NCI-H2227 (cell line): ENCODE measurements around the gene IFI16.
A peak's percentile ranks its signal among the peaks of the same experiment; 100 is the strongest.
"Not testable (repeated sequence)": the region's sequence is repeated elsewhere in the genome, so short reads cannot be mapped to it uniquely, and the experiment has no call there.

ENCODE experiments used
- DNase-seq: peaks from one replicate; lab custom pipeline; 2025; ENCODE audit not compliant: unreplicated experiment; lab: John Stamatoyannopoulos, UW

The IFI16 gene

DNA sequence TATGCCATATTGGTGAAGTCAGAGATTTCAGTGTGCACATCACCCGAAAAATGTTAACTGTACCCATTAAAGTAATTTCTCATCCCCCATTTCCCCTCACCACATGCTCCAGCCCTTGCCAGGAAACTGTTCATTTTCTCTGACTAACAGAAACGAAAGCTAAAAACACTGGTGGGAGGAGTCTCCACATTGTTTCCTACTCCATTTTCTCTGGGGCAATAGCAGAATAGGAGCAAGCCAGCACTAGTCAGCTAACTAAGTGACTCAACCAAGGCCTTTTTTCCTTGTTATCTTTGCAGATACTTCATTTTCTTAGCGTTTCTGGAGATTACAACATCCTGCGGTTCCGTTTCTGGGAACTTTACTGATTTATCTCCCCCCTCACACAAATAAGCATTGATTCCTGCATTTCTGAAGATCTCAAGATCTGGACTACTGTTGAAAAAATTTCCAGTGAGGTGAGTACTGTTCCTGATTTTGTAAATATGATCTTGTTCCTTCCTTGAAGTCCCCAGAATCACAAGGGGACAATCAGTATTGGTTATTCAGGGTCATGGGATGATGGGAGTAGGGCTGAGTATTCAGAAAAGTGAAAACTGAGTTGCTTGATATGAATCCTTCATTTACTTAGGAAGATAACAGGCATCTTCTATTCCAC is at the start of gene IFI16:
Gene IFI16, plus strand, starts transcription at position 204 of the 658 bp plus-strand sequence. CDS start 4,774 bp downstream, outside the sequence.
- peak; percentile 2 for DNase-seq

DNA sequence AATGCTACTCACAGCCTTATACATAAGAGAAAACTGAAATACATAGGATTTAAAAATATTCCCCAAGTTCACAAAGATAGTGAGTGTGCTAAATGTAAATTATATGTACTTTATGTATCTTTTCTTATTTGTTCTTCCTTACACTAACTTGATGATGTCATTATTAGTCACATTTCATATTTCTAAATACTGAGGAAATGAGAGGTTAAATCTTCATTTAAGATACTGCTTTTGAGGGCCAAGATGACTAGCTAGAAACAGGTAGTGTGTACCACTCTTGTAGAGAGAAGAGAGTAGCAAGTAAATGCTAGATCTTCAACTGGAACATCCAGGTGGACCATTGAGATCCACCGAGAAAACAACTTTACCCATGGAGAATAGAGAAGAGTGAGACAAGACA is 48.5 kb upstream of the IFI16 start:
- no peak for DNase-seq

DNA sequence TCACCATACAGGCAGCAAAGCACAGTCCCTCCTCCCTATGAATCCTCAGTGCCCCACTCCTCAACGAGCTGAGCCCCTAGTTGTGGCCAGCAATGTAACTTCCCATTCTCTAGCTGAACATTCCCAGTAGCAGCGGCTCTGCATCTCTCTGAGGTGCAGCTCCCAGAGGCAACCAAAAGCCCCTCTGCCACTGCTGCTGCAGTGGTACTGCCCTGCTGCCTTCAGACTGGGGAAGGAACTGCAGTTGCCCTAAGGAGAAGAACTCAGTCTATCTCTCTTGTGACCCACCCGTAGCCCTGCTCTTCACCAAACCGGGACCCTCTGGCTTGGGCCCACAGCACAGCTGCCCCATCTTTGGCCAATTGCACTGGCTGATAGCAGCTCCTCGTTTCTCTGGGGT is 46.7 kb upstream of the IFI16 start:
- no peak for DNase-seq

DNA sequence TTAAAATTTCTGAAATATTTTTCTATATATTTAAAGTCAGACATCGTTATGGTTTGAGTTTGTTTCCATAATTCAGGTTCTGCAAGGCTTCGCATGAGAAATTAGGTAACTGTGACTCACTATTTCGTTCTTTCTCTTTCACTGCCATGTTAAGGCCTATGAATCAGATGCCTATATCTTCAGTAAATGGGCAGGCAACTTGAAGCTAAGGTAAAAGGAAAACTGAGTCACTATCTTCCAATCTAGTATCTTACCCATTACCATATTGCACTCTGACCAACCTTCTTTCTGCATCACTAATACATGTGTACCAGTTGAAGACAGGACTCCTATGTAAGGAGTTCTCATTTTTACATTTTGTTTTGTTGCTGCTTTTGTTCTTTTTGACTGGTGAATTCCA is 40.5 kb upstream of the IFI16 start:
- DNase-seq = no peak

DNA sequence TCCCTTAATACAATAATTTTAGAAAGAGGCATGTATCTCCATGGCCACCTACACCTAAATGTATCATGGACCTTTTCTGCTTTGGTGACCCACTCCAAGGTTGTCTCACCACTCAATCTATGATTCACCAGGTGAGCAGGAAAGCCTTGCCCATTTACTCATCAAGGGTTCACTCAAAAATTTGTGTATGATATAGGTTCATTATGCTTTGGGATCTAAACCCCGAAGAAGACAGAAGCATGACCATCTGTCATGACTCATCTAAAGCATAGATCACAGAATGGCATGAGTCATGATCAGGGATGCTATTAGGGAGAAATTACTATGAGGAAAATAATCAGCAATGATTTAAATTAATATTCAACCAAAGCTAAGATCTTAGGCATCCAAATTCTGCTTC is 39.9 kb upstream of the IFI16 start:
- DNase-seq = no peak

DNA sequence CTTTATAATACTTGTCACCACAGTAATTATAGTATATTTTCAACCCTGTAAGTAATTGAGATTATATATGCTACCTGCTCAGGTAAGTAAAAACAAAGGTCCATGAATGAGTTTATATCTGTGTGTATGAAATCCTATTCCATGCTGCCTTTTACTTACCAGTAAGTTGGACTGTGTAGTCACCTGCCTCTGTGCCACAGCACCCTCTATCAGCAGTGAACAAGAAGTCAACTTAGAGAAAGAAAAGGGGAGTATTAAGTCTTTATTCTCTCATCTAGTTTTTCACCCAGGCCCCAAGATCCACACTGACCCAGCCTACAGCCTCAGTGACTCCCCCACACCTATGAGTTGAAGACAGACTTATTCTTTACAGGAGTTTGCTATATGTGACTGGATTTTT is 36.9 kb upstream of the IFI16 start:
- DNase-seq = no peak

DNA sequence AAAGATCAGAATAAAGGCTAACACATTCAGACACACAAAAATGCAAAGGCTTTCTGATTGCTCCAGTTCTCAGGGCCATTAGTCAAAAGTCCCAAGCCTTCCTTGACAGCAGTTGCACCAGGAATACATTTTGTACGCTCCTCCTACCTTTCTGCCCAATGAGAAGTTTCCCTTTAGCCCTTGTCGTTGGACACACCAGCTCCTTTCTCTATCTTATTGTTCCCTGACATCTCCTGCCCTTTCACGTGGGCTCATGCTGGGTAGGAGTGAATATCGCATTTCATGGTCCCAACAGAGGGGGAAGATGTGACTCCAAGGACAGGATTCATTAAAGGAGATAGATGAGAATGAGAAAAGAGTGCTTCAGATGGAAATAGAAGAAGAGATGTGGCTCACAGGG is 33.5 kb upstream of the IFI16 start:
- no peak for DNase-seq

DNA sequence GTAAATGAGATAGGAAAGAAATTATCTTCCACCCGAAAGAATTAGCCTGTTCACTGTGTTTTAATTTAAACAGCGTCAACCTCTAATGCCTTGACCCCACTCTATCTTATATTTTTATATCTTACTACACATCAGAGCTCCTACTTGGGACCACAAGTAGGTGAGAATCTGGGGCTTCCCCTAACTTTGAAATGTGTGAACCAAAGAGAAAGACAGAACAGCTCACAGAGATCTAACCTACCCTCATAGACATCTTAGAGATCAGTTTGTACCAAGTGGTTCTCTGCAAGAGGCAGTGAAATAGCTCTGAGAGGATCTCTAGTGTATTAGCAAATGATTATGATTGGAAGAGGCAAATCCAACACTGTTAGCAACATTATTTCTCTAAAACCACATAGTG is 31.0 kb upstream of the IFI16 start:
- DNase-seq = no peak

DNA sequence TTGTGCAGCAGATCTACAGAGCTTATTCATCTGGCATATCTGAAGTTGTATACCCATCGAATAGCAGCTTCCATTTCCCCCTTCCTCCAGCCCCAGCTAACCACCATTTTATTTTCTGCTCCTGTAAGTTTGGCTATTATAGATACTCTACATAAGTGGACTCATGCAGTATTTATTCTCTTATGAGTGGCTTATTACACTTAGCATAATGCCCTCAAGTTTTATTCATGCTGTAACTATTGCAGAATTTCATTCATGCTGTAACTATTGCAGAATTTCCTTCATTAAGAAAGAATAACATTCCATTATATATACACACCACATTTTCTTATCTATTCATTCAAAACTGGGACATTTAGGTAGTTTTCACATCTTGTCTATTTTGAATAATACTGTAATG is 30.5 kb upstream of the IFI16 start:
- DNase-seq = no peak

DNA sequence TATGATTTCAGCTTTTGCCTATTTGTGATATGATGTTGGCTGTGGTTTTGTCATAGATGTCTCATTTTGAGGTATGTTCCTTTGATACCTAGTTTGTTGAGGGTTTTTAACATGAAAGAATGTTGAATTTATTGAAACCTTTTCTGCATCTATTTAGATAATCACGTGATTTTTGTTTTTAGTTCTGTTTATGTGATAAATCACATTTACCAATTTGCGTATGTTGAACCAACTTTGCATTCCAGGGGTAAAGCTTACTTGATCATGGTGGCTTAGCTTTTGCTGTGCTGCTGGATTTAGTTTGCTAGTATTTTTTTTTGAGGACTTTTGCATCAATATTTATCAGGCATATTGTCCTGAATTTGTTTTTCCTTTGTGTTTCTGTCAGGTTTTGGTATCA is 26.5 kb upstream of the IFI16 start:
- DNase-seq = no peak

DNA sequence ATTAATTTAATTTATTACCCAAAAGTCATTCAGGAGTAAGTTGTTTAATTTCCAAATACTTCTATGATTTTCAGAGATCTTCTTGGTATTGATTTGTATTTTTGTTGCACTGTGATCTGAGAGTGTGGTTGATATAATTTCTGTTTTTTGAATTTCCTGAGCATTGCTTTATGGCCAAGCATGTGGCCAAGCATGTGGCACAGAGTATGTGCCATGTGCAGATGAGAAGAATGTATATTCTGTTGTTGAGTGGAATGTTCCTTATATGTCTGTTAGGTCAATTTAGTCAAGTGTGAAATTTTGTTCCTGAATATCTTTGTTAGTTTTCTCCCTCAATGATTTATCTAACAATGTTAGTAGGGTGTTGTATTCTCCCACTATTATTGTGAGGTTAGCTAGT is 25.3 kb upstream of the IFI16 start:
- DNase-seq = no peak

DNA sequence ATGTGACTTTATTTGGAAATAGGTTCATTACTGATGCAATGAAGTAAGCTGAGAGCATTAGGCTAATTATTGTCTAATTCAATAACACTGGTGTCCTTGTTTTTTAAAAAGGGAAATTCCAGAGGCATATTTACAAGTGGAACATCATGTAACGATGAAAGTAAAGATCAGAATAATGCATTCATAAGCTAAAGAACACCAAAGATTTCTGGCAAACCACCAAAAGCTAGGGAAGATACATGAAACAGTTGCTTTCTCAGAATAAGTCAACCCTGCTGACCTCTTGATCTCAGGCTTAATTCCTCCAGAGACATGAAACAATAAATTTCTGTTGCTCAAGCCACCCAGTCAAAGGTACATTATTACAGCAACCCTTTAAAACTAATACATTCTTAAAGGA is 20.3 kb upstream of the IFI16 start:
- no peak for DNase-seq

DNA sequence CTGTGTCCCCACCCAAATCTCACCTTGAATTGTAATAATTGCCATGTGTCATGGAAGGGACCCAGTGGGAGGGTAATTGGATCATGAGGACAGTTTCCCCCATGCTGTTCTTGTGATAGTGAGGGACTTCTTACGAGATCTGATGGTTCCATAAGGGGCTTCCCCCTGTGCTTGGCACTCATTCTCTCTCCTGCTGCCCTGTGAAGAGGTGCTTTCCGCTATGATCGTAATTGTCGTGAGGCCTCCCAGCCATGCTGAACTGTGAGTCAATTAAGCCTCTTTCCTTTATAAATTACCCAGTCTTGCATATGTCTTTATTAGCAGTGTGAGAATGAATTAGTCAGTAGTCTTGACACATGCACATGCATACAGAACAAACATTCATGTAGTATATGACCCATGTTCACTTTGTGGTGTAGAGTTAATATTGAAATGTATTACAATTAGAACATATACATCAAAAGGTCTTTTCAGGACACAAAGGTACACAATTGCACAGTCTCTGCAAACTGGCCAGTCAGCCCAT is 16.9 kb upstream of the IFI16 start:
- no peak for DNase-seq

DNA sequence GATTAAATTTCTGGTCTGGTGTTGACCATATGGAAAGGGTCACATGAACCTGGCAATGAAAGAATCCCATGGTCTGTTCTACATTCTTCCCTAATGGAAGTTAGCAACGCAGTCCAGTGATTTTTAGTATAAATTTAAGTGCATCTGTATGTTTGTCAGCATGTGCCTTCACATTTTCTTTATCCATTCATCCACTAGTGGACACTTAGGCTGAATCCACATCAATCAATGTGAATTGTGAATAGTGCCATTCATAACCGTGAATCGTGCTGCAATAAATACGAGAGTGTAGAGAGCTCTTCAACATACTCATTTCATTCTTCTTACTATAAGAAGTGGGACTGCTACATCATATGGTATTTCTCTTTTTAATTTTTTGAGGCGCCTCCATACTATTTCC is 12.7 kb upstream of the IFI16 start:
- no peak for DNase-seq

DNA sequence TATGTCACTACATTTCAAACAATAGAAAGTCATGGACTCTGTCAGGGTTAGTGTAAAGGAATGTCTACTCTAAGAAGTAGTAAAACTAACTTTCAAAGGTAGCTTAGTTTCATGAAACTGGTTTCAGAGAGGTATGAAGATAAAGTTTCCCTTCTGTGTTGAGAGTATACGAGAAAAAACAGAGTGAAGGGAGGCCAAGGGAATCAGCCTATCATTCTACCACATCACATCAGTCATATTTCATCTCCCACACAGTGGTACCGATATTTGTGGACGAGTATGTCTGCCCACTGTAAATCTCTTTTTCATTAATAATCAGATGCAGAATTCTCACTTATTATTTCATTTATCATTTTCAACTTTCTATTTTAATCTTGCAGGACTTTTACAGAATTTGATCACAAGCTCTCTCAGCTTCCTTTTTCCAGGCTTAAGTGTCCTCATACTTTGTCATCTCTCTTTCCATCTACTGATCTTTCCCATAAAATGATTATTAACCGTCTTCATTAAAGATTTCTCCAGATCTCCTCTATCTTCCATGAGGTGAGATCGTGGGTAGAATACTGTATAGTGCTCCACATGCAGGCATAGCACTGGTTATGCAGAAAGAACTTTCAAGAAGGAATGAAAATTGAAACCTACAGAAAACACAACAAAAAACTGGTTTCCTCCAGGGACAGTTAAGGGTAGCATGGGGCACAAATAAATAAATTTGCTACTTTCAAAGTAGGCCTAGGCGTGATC is 11.5 kb upstream of the IFI16 start:
- DNase-seq = no peak

DNA sequence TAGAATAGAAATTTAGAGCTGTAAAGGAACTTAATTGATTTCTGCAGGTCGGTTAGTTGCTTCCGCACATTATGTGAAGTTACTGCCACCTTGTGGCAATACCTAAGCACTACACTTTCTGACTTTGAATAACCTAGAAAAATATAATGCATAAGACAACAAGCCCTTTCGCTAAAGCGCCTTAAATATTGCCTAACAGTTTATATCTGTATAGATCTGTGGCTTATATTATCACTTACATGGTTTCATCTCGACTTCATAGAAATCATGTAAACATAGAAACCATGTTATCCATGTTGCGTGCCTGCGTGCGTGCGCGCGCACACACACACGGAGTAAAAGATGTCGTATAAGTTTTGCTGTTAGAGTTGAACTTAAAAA is 10.9 kb upstream of the IFI16 start:
- DNase-seq = peak; percentile 59

DNA sequence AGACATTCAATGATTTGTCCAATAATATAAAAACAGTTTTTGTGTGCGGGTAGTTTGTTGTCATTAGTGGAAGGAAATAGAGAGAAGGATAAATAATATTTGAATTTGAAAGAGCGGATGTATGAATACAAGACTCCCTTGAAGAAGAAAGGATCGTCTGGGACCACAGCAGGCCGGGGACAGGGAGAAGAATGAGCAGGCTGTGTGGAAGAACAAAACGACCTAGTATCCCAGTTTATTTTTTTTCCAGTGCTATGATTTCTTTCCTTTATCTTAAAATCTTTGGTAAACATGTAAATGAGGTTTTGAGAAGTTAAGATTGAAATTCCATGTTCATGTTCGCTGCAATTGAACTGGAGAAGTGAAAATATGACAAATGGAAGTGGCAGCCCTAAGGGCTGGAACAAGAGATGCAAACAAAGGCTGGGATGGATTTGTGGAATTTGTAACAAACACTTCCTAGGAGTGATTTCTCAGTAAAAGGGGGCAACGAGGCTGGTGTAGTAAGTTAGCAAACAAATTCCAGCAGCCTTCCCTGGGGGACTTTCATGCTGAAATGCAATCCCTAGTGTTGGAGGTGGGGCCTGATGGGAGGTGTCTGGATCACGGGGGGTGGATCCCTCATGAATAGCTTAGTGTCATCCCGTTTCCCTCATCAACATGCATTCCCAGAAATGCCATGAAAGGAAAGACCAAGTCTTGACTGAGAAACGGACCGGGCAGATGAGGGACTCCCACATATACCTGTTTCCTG is 10.2 kb upstream of the IFI16 start:
- DNase-seq = peak; percentile 21

DNA sequence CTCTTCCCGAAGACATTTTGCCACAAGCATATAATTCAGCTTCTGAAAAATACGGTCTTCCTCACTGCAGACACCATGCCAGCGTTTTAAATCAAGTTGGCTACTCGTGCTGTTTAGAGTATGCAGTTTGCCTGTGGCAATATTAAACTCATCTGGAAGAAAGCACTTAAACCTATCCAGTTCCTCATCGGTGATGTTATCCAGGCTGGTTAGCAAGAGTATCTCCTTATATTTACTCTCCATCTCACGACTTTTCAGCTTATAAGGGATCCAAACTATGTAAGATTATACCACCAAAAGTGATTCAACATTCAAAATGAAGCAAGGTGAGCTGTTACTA is 9.7 kb upstream of the IFI16 start:
- no peak for DNase-seq

DNA sequence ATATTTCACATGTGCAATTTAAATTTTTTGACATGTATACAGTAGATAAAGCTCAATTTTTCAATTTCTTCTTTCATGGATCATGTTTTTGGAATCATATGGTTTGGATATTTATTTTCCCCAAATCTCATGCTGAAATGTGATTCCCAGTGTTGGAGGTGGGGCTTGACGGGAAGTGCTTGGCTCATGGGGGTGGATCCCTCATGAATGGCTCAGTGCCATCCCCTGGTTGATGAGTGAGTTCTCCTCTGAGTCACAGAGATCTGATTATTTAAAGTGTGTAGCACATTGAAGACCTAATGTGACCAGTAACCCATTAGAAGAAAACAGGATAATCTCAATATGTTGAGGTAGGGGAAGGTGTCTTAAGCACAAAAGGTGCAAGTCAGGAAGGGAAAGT is 9.1 kb upstream of the IFI16 start:
- peak; percentile 19 for DNase-seq

DNA sequence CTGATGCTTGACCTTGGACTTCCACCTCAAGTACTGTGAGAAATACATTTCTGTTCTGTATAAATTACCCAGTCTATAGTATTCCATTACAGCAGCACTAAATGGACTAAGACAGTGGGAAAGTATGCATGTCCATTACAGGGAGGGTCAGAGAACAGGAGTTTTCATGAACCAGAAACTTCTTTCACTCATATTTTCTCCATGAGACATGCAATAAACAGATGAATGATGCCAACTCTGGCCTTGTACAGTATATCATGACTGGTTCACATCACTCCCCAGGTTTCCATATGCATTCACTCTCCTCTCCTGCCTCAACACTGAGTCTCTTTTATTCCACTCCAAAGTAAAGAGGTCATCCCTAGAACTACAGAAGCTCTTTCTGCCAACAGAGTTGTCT is 4.5 kb upstream of the IFI16 start:
- DNase-seq = no peak

DNA sequence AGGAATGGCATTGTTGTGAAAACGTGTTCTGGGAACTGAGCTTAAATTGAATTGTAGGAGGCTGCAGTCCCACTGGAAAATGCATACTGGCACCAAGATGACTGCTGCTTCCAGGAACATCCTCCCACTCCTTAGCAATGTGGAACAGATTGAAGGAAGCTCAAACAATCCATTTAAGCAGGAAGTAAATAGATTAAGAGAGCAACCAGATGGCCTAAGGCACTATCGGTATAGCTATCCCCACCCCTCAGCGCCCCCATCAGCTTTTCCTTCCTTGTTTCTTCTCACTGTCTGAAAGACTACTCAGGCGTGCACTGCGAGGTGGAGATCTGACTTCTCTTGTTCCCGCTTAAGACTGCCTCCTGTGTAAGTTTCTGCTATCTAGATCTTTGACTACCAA is 4.0 kb upstream of the IFI16 start:
- DNase-seq = no peak

DNA sequence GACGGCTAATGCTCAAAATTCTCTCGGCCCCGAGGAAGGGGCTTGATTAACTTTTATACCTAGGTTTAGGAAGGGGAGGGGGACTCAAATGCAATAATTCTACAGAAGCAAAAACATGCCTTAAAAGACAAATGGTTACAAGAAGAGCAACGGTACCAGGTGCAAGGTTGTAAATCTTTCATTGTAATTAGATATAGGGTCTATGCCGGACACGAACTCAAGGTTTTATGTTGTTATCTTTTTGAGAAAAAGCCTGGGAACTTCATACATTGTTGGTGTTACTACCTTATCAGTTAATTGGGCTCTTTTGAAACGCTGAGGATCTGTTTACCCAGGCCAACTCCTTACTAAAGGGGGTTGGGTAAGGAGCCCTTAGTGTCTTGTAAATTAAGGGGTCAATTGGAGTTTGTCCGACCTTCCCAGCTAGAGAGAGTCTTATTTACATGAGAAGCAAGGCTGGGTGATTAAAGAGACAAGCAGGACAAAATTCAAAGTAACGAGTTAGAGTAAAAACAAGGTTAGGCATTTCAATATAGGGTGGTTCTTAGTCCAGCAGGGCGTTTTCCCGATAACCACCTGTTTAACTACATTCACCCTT is 3.4 kb upstream of the IFI16 start:
- not testable (repeated sequence) for DNase-seq
